Mesodermal cell (in vitro differentiated cells): Measurements from ENCODE around the gene CNGA3.

Experiments
- H3K27ac ChIP-seq: 2 replicates; pipeline ENCODE4 v1.7.0; 2013; ENCODE audit warnings: mild to moderate bottlenecking, low read depth, low read length, moderate library complexity; ENCODE audit not compliant: severe bottlenecking
- H3K36me3 ChIP-seq: 2 replicates; pipeline ENCODE4 v1.7.1; 2013; ENCODE audit warnings: mild to moderate bottlenecking, low read length, moderate library complexity; ENCODE audit not compliant: control insufficient read depth, insufficient read depth
- H3K4me1 ChIP-seq: one replicate; pipeline ENCODE4 v1.7.1; 2013; ENCODE audit warnings: mild to moderate bottlenecking, low read length; ENCODE audit not compliant: insufficient read depth, control insufficient read depth, poor library complexity, severe bottlenecking
- H3K4me3 ChIP-seq: 2 replicates; pipeline ENCODE4 v1.7.0; 2013; ENCODE audit warnings: low read length, control low read depth, mild to moderate bottlenecking; ENCODE audit not compliant: insufficient read depth, poor library complexity, severe bottlenecking; ENCODE audit errors: extremely low read depth
- H3K9me3 ChIP-seq: 2 replicates; pipeline ENCODE4 v1.7.1; 2013; ENCODE audit warnings: mild to moderate bottlenecking, low read length, moderate library complexity; ENCODE audit not compliant: control insufficient read depth
- WGBS, 2 experiments: methylation state at CpG; one replicate each; pipeline ENCODE4 v1.1.5; 2013; ENCODE audit warnings: missing lambda C conversion rate in 2 of 2; ENCODE audit not compliant: insufficient coverage in 2 of 2; 5-methylcytosine and 5-hydroxymethylcytosine counted together

The CNGA3 gene

DNA sequence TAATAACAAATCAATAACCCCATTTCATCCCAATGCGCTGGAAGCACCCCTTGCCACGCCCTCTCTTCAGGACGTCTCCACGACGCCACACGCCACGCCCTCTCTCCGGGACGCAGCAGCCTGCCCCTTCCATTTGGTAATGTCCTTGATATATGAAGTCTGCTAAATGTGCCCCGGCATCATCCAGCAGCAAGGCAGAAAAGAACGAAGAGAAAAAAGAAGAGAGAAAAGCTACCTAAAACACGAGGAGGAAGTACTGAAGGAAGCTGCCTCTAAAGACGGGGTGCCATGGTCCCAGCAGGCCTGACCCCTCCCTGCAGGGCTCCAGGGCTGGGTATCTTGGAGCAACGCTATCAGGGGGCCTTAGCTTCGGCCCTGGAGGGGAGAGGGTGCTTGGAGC, 41.8 kb downstream of the CNGA3 start:
- 90 to 94% methylated on average over 10 to 13 of the region's 15 CpGs for WGBS, 2 experiments
- H3K9me3 ChIP-seq, result no peaks in the 10 kb centered on the region

DNA sequence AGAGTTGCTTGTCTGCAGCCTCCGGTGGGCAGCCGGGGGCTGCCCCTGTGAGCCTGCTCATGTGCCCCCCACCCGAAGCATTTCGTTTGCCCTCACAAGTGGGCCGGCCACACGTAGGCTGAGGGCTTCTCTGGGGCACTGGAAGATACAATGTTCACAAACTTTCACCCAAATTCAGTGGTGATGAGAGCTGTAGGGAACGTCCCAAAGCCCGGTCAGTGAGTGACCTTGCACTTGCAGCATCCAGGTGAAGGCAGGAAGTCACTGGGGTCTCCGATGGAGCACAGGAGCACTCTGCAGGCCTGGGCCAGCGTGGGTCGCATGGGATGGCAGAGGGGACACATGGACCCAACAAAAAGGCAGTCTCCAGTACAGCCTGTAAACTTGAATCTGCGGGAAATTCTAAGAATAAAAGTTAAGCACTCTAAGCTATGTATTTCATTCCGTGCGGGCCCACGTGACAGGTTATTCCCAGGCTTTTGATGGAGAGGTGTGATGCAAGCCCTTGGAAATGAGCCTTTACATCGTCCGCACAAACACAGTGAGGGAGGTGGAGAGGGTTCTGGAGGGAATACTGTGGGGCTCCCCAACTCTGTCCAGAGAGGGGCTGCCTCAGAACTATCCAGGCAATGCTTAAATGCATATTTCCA, 42.5 kb downstream of the CNGA3 start:
- Histone ChIP-seq H3K36me3 (no peaks in the 10 kb centered on the region), H3K4me1 (no peaks in the 10 kb centered on the region), H3K9me3 (no peaks in the 10 kb centered on the region), H3K27ac (no peak overlapping the region), H3K4me3 (no peak overlapping the region)
- 92 to 95% methylated on average over 15 to 16 of the region's 17 CpGs for whole genome bisulfite sequencing, 2 experiments

More for the DNA sequence above, 41.8 kb downstream of the CNGA3 start:
- Histone ChIP-seq H3K36me3 (no peaks in the 10 kb centered on the region), H3K27ac (no peak overlapping the region), H3K4me1 (no peaks in the 10 kb centered on the region), H3K4me3 (no peak overlapping the region)

GRCh38 chr2:98389251-98389605, 43.0 kb downstream of the CNGA3 start:
- Histone ChIP-seq H3K4me3 (no peak overlapping the region), H3K4me1 (no peaks in the 10 kb centered on the region), H3K27ac (no peak overlapping the region), H3K36me3 (no peaks in the 10 kb centered on the region), H3K9me3 (no peaks in the 10 kb centered on the region)
- WGBS, 2 experiments, result 94 to 96% methylated on average over 3 to 4 of the region's 4 CpGs

DNA sequence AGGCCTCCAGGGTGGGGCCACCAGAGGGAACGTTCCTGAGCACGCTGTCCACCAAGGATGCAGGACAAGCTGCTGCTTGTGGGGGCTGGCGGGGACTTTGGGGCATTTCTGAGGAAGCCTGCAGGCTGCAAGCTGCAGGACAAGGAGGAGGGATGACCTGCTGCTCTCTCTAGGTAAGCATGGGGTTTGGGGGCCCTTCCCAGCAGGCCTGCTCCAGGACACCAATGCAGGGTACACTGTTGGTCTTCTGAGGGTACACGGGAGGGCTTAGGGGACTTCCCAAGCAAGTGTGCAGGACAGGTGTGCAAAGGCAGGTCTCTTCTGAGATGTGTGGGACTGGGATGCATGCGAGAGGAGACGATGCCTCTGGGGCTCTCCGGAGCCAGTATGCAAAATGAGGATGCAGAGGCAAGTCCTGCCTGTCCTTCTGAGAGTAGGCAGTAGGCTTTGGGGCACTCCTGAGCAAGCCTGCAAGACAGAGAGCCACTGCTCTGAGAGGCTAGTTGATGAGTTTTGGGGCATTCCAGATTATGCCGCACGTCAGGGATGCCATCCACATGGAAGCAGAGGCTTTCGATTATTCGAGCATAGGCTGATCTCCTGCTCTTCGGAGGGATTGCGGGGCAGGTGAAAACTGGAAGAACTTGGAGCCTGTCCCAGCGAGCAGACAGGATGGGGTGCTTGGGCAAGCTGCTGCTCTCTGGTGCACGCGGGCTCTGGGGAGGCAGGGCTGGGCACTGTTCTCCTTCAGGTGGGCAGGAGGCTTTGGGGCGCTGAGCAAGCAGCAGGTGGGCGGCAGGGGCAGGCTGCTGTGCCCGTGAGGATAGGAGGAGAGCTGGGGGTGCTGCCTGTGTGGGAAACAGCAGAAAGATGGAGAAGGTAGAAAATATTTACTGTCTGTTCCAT, 44.6 kb downstream of the CNGA3 start:
- 90 to 95% methylated on average over 18 of the region's 19 CpGs for WGBS, 2 experiments
- no peak overlapping the region for H3K27ac ChIP-seq
- no peaks in the 10 kb centered on the region for H3K4me1 ChIP-seq
- no peak overlapping the region for H3K4me3 ChIP-seq
- H3K36me3 ChIP-seq, result no peaks in the 10 kb centered on the region
- no peaks in the 10 kb centered on the region for H3K9me3 ChIP-seq

- no peak overlapping the region for H3K27ac ChIP-seq
- 89 to 92% methylated on average over 14 to 18 of the region's 18 CpGs for WGBS, 2 experiments
- H3K36me3 ChIP-seq, result no peaks in the 10 kb centered on the region
- H3K4me1 ChIP-seq, result no peaks in the 10 kb centered on the region
- H3K9me3 ChIP-seq, result no peaks in the 10 kb centered on the region
- H3K4me3 ChIP-seq, result no peak overlapping the region
Measured at GRCh38 chr2:98391581-98392270, 45.5 kb downstream of the CNGA3 start.

GRCh38 chr2:98393354-98393753, 47.1 kb downstream of the CNGA3 start:
- Histone ChIP-seq H3K4me1 (no peaks in the 10 kb centered on the region), H3K36me3 (no peaks in the 10 kb centered on the region), H3K9me3 (no peaks in the 10 kb centered on the region), H3K27ac (no peak overlapping the region), H3K4me3 (no peak overlapping the region)
- WGBS, 2 experiments, result 89 to 96% methylated on average over 4 to 5 of the region's 5 CpGs

DNA sequence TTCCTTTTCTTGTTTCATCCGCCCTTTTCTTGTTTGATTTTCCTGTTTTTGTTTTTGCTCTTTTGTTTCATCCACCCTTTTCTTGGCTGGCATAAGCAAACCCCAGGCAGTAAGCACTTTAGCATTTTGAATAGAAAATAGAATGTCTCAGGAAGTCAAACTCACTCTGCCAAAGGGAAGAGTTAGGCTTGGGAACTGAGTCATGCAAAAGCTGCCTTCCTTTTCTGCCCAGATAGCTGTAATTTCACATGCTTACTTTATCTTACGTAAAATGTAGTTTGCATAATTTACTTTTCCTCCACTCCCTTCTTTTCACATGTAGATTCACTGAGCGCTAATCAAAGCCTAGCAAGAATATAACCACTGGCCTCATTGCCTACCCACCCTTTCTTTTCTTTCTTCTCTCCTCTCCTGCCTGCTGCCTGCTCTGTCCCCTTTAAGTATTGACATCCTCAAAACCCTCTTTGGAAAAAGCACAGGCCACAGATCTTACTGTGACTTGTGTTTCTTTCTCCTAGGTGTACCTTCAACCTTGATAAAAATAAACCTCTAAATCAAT, 48.4 kb downstream of the CNGA3 start:
- H3K27ac ChIP-seq, result no peak overlapping the region
- 33 to 73% methylated on average over 1 to 3 of the region's 3 CpGs for WGBS, 2 experiments
- H3K4me1 ChIP-seq, result no peaks in the 10 kb centered on the region
- H3K4me3 ChIP-seq, result no peak overlapping the region
- H3K36me3 ChIP-seq, result no peaks in the 10 kb centered on the region
- no peaks in the 10 kb centered on the region for H3K9me3 ChIP-seq

GRCh38 chr2:98395977-98396376, 49.7 kb downstream of the CNGA3 start:
- 86 to 100% methylated on average over 4 to 5 of the region's 6 CpGs for WGBS, 2 experiments
- Histone ChIP-seq H3K9me3 (no peaks in the 10 kb centered on the region), H3K36me3 (no peaks in the 10 kb centered on the region), H3K27ac (no peak overlapping the region), H3K4me1 (no peaks in the 10 kb centered on the region), H3K4me3 (no peak overlapping the region)

- Histone ChIP-seq H3K4me1 (no peaks in the 10 kb centered on the region), H3K9me3 (no peaks in the 10 kb centered on the region), H3K27ac (no peak overlapping the region), H3K4me3 (no peak overlapping the region), H3K36me3 (no peaks in the 10 kb centered on the region)
- WGBS, 2 experiments, result 93 to 94% methylated on average over 23 of the region's 23 CpGs
Measured at GRCh38 chr2:98396745-98397355, 50.6 kb downstream of the CNGA3 start.

GRCh38 chr2:98399140-98399539, 52.9 kb downstream of the CNGA3 start:
- Histone ChIP-seq H3K4me1 (no peaks in the 10 kb centered on the region), H3K9me3 (no peaks in the 10 kb centered on the region), H3K4me3 (no peak overlapping the region), H3K27ac (no peak overlapping the region), H3K36me3 (no peaks in the 10 kb centered on the region)
- whole genome bisulfite sequencing, 2 experiments, result 89 to 100% methylated on average over 1 to 2 of the region's 4 CpGs
